Measurements from ENCODE around the gene DLX3.

The DLX3 gene

GRCh38 chr17:49972486-49973270 lies 22.3 kb downstream of the DLX3 start:
- DNase-seq (ENCODE audit: low read depth), result no peak

- DNase-seq (ENCODE audit: low read depth), result no peak
These were observed 23.1 kb downstream of the DLX3 start for GRCh38 chr17:49971848-49972485.

DNA sequence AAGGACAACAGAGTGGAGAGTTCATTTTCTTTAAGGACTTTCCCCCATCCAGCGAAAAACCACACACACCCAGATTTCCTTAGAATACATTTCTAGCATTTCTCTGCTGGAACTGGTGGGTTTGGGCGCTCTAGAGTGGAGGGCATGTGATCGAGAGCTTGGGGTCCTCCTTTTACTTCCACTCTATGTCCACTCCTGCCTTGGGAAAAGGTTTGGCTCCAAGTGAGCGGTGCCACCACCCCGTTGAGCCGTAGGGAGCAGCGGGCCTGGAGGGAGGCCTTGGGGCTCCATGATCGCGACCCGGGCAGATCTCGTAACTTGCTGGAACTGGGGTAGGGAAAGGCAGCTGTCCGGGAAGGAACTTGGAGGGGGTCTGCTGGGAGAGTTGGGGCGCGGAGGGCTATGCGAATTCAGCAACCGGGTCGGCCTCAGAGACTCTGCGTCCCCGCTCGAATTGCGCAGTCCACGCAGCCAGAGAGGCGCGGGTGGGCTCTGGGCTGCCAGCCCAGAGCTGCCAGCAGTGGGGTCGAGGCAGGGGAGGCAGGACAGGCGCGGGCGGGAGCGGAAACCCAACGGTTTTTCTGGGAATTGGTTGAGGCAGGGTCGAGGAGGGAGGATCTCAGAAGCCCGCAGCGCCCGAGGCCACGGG lies 23.7 kb downstream of the DLX3 start:
- DNase-seq (ENCODE audit: low read depth), result no peak

- no peak for DNase-seq (ENCODE audit: low read depth)
These were observed 24.5 kb downstream of the DLX3 start for GRCh38 chr17:49970498-49970897.

DNA sequence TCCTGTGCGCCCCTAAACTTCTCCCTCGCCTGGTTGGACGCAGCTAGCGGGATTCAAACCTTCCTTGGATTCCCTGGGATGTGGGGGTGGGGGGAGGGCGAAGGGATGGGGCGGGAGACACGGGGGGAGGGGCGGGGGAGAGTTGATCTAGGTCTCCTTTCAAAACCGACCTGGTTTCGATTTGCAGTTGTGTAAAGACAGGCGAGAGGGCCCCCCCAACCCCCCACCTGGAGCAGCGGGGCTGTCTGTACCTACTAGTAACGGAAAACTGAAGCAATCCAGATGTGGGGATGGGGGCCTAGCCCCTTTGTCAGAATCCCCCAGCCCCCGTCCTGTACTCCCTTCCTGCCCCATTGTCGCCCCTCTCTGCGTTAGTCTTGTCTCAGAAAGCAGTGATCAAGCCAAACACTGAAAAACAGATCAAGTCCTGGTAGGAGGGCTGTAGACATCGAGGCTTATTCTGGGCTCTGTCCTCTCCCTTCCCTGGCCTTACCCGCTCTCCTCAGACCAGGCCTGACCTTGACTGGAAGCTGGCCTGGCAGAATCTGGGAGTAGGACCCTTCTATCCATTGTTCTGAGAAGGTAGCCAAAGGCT lies 25.1 kb downstream of the DLX3 start:
- DNase-seq (ENCODE audit: low read depth), result no peak

GRCh38 chr17:49969134-49969759 lies 25.8 kb downstream of the DLX3 start, which contains the start of gene DLX4:
Gene DLX4 (plus strand): TSS chr17:49969190. CDS start chr17:49969469, 279 bp downstream.
- DNase-seq (ENCODE audit: low read depth), result no peak

GRCh38 chr17:49968405-49969133 lies 26.5 kb downstream of the DLX3 start:
- DNase-seq (ENCODE audit: low read depth), result peak; percentile 50

- DNase-seq (ENCODE audit: low read depth), result no peak
These were observed 27.2 kb downstream of the DLX3 start for GRCh38 chr17:49967621-49968404.

- DNase-seq (ENCODE audit: low read depth), result no peak
These were observed 27.8 kb downstream of the DLX3 start for GRCh38 chr17:49967205-49967604.

GRCh38 chr17:49966767-49967166 lies 28.3 kb downstream of the DLX3 start:
- no peak for DNase-seq (ENCODE audit: low read depth)

- DNase-seq (ENCODE audit: low read depth), result no peak
These were observed 29.5 kb downstream of the DLX3 start for GRCh38 chr17:49965524-49965909.

DNA sequence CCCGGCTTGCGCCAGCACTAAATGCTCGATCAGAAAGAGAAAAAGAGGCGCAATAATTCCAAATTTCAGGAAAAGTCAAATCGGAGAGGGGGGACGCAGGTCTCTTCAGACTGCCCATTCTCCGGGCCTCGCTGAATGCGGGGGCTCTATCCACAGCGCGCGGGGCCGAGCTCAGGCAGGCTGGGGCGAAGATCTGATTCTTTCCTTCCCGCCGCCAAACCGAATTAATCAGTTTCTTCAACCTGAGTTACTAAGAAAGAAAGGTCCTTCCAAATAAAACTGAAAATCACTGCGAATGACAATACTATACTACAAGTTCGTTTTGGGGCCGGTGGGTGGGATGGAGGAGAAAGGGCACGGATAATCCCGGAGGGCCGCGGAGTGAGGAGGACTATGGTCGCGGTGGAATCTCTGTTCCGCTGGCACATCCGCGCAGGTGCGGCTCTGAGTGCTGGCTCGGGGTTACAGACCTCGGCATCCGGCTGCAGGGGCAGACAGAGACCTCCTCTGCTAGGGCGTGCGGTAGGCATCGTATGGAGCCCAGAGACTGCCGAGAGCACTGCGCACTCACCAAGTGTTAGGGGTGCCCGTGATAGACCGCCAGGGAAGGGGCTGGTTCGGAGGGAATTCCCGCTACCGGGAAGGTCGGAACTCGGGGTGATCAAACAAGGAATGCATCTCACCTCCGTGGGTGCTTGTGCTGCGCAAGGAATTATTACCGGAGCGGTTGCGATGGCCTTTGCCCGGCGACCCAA lies 30.1 kb downstream of the DLX3 start:
- no peak for DNase-seq (ENCODE audit: low read depth)

DNA sequence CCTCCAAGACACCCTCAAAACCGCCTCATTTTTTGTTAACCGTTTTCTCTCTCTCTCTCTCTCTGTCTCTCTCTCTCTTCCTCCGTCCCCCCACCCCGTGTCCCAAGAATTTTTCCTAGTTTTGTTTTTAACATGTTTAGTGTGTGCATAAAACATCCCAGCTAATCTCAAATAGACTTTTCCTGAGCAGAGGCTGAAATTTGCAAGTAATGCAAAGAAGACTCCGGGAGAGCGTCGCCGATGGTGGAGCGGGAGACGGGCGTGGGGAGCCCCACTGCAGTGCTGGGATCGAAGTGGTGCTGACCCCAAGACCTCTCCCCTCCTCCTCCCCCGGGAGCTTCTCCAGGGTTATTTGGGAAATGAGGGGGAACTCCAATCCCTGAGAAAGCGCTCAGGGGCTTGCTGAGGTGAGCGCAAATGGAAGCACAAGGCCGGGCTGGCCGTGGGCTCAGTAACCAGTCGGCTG lies 30.7 kb downstream of the DLX3 start:
- DNase-seq (ENCODE audit: low read depth), result no peak

DNA sequence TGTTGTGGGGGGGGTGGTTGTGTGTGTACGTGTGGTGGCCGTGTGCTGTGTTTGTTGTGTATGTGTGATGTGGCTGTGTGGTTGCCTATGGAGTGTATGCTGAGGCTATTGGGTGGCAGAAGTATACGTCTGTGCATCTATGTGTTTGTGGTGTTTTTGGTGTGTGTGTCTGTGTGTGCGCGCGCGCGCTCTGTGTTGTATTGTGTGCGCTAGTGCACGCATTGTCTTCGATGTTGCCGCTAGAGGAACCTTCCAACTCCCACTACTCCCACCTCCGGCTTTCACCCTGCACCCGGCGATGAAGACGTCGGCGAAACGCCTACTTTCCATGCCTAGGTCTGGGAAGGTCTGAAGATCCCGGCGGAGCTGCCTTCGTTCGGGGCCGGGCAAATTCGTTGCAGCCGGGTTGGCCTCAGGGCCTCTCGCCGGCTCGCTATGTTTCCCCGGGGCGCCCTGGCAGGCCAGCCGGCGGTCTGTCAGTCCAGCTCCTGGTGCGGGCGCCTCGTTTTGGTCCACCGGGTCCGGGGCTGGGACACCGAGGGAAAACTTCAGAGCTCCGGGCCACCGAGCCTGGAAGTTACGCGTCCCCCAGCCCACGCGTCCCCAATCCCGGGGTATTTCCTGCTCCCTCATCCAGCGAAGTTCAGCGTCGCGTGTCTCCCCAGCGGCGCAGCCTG lies 31.3 kb downstream of the DLX3 start:
- no peak for DNase-seq (ENCODE audit: low read depth)

GRCh38 chr17:49963309-49963625 lies 31.8 kb downstream of the DLX3 start:
- DNase-seq (ENCODE audit: low read depth), result no peak

DNA sequence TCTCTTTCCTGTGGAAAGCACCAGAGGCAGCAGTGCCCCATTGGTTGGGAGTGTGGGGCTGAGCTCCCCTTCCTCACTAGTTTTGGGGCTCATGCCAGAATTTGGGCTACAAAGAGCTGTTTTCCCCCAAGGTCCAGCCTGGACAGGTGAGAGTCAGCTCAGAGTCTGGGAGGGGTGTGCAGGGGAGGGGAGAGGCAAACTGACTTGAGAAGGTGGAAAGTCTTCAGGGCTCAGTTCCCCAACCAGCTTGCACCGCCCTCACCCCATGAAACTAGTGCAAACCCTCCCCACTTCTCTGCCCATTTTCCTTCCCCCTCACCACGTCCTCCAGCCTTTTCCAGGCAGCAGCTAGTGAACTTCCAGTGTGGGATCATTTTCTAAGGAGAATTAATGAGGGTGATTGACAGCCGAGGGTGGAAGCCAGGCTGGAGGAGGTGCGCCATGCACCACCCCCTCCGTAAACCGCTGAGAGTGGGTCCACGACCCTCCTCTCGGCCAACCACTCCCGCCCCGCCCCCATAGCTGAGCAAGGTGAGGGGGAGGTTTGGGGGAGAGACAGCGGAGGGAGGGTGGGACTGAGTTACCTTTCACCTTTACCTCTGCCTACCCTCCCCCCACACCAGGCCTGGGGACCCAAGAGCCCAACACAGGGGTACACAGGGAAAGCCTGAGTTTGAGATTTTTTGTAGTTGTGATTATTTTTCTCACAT lies 32.3 kb downstream of the DLX3 start:
- DNase-seq (ENCODE audit: low read depth), result no peak

DNA sequence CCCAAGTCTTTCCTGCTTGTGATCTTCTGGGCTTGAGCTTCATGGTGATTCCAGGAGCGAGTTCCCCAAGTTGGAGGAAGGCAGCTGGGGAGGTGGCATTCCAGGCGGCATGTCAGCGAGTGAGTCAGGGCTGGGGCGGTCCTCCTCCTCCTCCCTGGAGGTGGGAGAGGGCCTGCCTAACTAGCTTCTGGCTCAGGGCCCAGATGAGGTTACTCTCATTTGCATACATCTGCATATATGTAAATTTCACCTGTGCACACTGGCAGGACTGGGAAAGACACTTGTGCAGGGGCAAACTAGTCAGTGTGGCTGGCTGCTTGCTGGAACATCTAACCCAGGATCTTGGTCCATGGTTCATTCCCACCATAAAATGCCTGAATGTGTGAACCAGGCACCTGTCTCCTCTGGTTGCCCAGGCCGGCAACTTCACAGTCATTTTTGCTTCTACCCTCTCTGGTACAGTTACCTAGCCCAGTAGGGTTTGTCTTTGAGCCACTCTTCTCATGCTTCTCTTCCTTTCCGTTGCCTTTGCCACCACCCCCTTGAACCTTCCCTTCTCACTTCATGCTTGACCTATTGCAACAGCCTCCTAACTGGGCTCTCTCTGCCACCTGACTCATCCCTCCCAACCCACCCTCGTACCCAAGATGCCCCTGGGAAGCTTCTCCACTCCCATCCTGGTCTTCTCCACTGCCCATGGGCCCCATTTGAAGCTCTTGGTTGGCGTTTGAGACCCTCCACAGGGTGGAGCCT lies 35.7 kb downstream of the DLX3 start:
- no peak for DNase-seq (ENCODE audit: low read depth)

DNA sequence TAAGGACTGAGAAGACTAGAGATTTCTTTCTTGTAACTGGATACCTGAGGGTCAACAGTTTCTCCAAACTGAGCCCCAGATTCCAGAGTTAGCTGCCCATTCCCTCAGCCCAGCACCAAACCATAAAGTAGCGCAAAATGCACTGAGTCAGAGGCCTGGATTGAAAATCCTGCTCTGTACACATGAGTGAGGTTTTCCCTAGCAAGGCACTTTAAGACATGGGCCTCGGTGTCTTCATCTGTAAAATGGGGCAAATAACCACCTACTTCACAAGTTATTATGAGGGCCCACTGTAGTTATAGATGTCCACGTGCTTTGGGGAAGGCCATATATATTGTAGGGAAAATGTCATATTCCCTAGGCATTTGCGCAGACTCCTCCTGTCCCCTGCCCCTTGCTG lies 36.3 kb downstream of the DLX3 start:
- DNase-seq (ENCODE audit: low read depth), result no peak

All from stimulated activated CD8-positive, alpha-beta memory T cell treated with anti-CD3 and anti-CD28 coated beads, Interleukin-15, amount 100 ng/mL, for 24 hours (primary cell).